CD14-positive monocyte (primary cell): ENCODE measurements around the gene GGA2. TPM values are rescaled to one million over a fixed set of nuclear protein-coding genes. Genes with fewer than 3 reads are reported as not detected.

Experiments
- DNase-seq, 3 donors: peaks; one replicate each; pipeline ENCODE4 v3.0.0-alpha.2; 2011 to 2022
- H2AFZ ChIP-seq: 2 replicates; pipeline ENCODE4 v1.6.0; 2012; ENCODE audit warnings: mild to moderate bottlenecking, low read depth, low read length, inconsistent platforms; ENCODE audit not compliant: insufficient read depth, poor library complexity, severe bottlenecking
- H3K27ac ChIP-seq, 2 donors: 1 replicate in 1 of 2; 2 replicates in 1 of 2; pipeline ENCODE4 v1.5.1; 2012 to 2013; ENCODE audit warnings: low read length in 2 of 2, control low read depth in 1 of 2, inconsistent platforms in 1 of 2, low read depth in 1 of 2, mild to moderate bottlenecking in 1 of 2
- H3K27me3 ChIP-seq, 2 donors: one replicate each; pipeline versions ENCODE4 v1.6.0 to v1.6.1; 2011 to 2013; ENCODE audit warnings: low read length in 2 of 2; ENCODE audit not compliant: control insufficient read depth in 2 of 2, insufficient read depth in 2 of 2
- H3K36me3 ChIP-seq, 2 donors: replicated peaks in 1 of 2; 1 replicate in 1 of 2; 2 replicates in 1 of 2; pipeline versions ENCODE4 v1.5.1 to v1.6.1; 2012 to 2013; ENCODE audit warnings: low read length in 2 of 2, control low read depth in 1 of 2, inconsistent platforms in 1 of 2, mild to moderate bottlenecking in 1 of 2; ENCODE audit not compliant: insufficient read depth in 2 of 2, control insufficient read depth in 1 of 2
- H3K4me1 ChIP-seq, 2 donors: 1 replicate in 1 of 2; 2 replicates in 1 of 2; pipeline versions ENCODE4 v1.5.1 to v1.6.1; 2012 to 2013; ENCODE audit warnings: low read length in 2 of 2, control low read depth in 1 of 2, inconsistent platforms in 1 of 2, mild to moderate bottlenecking in 1 of 2, moderate library complexity in 1 of 2; ENCODE audit not compliant: insufficient read depth in 2 of 2, control insufficient read depth in 1 of 2
- H3K4me2 ChIP-seq: replicated peaks from 2 replicates; pipeline ENCODE3; 2012; ENCODE audit warnings: low read length, moderate library complexity, mild to moderate bottlenecking; ENCODE audit not compliant: poor library complexity, severe bottlenecking; ENCODE audit errors: extremely low read depth
- H3K4me3 ChIP-seq, 3 experiments: fragments of 200-600 bp in 1 of 3; sonication (generic) in 1 of 3; replicated peaks in 1 of 3; 1 replicate in 2 of 3; 2 replicates in 1 of 3; pipeline ENCODE4 v1.5.1; 2011 to 2013; ENCODE audit warnings: low read length in 3 of 3, mild to moderate bottlenecking in 3 of 3, control low read depth in 2 of 3, low read depth in 2 of 3, inconsistent platforms in 1 of 3, moderate library complexity in 1 of 3
- H3K79me2 ChIP-seq: 2 replicates; pipeline ENCODE4 v1.6.0; 2012; ENCODE audit warnings: mild to moderate bottlenecking, control low read depth, inconsistent platforms, low read length, moderate library complexity; ENCODE audit not compliant: insufficient read depth
- H3K9ac ChIP-seq: 2 replicates; pipeline ENCODE4 v1.6.0; 2017; ENCODE audit warnings: low read length, mild to moderate bottlenecking; ENCODE audit not compliant: insufficient read depth, poor library complexity, severe bottlenecking
- H3K9me3 ChIP-seq, 2 donors: replicated peaks in 1 of 2; 1 replicate in 1 of 2; 2 replicates in 1 of 2; pipeline versions ENCODE4 v1.5.1 to v1.6.1; 2012 to 2013; ENCODE audit warnings: low read length in 2 of 2, control low read depth in 1 of 2; ENCODE audit not compliant: control insufficient read depth in 1 of 2, insufficient read depth in 1 of 2
- H4K20me1 ChIP-seq: 2 replicates; pipeline ENCODE4 v1.6.0; 2012; ENCODE audit warnings: mild to moderate bottlenecking, low read length, control low read depth, moderate library complexity; ENCODE audit not compliant: insufficient read depth
- H3K27ac Mint-ChIP-seq, 7 donors: one replicate each; pipeline ENCODE4 v1.8.0; 2020; ENCODE audit warnings: mild to moderate bottlenecking in 7 of 7, mixed read lengths in 7 of 7, moderate library complexity in 6 of 7, inconsistent platforms in 2 of 7
- H3K27me3 Mint-ChIP-seq, 3 donors: one replicate each; pipeline ENCODE4 v1.8.0; 2021 to 2022; ENCODE audit warnings: low read depth in 3 of 3, mild to moderate bottlenecking in 3 of 3, mixed read lengths in 3 of 3, moderate library complexity in 3 of 3, inconsistent platforms in 1 of 3
- H3K36me3 Mint-ChIP-seq, 2 donors: one replicate each; pipeline ENCODE4 v1.8.0; 2020; ENCODE audit warnings: mixed read lengths in 2 of 2, inconsistent platforms in 1 of 2, mild to moderate bottlenecking in 1 of 2
- H3K4me1 Mint-ChIP-seq: one replicate; pipeline ENCODE4 v1.8.0; 2020; ENCODE audit warnings: mild to moderate bottlenecking, mixed read lengths
- H3K4me3 Mint-ChIP-seq, 2 donors: one replicate each; pipeline ENCODE4 v1.8.0; 2020; ENCODE audit warnings: mild to moderate bottlenecking in 2 of 2, mixed read lengths in 2 of 2, moderate library complexity in 1 of 2
- H3K9me3 Mint-ChIP-seq, 7 donors: one replicate each; pipeline ENCODE4 v1.8.0; 2020 to 2022; ENCODE audit warnings: mixed read lengths in 7 of 7, mild to moderate bottlenecking in 6 of 7, moderate library complexity in 6 of 7, inconsistent platforms in 2 of 7
- CTCF ChIP-seq: fragments of 200-600 bp; IDR thresholded peaks from one replicate; pipeline ENCODE4 v1.8.0; 2022; ENCODE audit warnings: antibody characterized with exemption, mild to moderate bottlenecking
- WGBS: methylation state at CpG from one replicate; pipeline ENCODE4 v1.1.5; 2013; ENCODE audit warnings: missing lambda C conversion rate; ENCODE audit not compliant: insufficient coverage; 5-methylcytosine and 5-hydroxymethylcytosine counted together
- intact Hi-C, 2 donors: fragments of 100-400 bp; cut with micrococcal nuclease; formaldehyde crosslinking; loops; one replicate each; pipeline versions ENCODE4 v1.15.0 to v1.15.1; 2023
- polyA plus RNA-seq, 3 donors: library from polyadenylated mRNA; depleted of rRNA in 1 of 3; unstranded in 2 of 3; stranded (reverse) in 1 of 3; fragments of 300-500 nt in 2 of 3; fragments of >200 nt in 1 of 3; fragmentation: Illumina TruSeq in 2 of 3; gene quantifications; 1 replicate in 2 of 3; 2 replicates in 1 of 3; pipeline ENCODE4 v1.2.3, GENCODE V29; 2012 to 2021

The GGA2 gene
- polyA plus RNA-seq, 3 donors, result 37.5 to 55.4 (median 49.5) TPM

- Histone ChIP-seq H3K27ac (no peak overlapping the region), H3K4me3 (no peak overlapping the region), H3K9me3 (no peaks in the 10 kb centered on the region), H4K20me1 (no peaks in the 10 kb centered on the region), H3K9ac (no peak overlapping the region), H3K4me1 (no peaks in the 10 kb centered on the region), H3K4me2 (no peak overlapping the region), H2AFZ (no peak overlapping the region), H3K27me3 (no peaks in the 10 kb centered on the region), H3K79me2 (no peaks in the 10 kb centered on the region), H3K36me3 (peaks cover 90 to 99% of the 10 kb centered on the region in 2 donors)
- TF ChIP-seq CTCF, result no peak
- Mint-ChIP-seq H3K36me3 (peaks cover 75 to 92% of the 10 kb centered on the region in 2 donors), H3K4me1 (no peaks in the 10 kb centered on the region), H3K27me3 (peaks cover 0 to 2% (median 0%) of the 10 kb centered on the region in 3 donors), H3K4me3 (no peak overlapping the region), H3K27ac (peak overlapping the region in 1 of 7 donors; percentile 73), H3K9me3 (no peaks in the 10 kb centered on the region)
- intact Hi-C loops, result no loop called here
- no CpG with 5 or more reads among the region's 1 CpG for WGBS
- no peak for DNase-seq
Measured at GRCh38 chr16:23476289-23476688, 34.0 kb downstream of the GGA2 start.

- Mint-ChIP-seq H3K9me3 (no peaks in the 10 kb centered on the region), H3K36me3 (peaks cover 76 to 89% of the 10 kb centered on the region in 2 donors), H3K27me3 (no peaks in the 10 kb centered on the region), H3K4me1 (no peaks in the 10 kb centered on the region), H3K4me3 (no peak overlapping the region), H3K27ac (peak overlapping the region in 1 of 7 donors; percentile 55)
- no peak overlapping the region for H3K9ac ChIP-seq
- DNase-seq, result no peak
- no peak for TF ChIP-seq CTCF
- H3K4me3 ChIP-seq, result no peak overlapping the region
- H3K36me3 ChIP-seq, result peaks cover 80 to 100% of the 10 kb centered on the region in 2 donors
- H2AFZ ChIP-seq, result no peak overlapping the region
- no peaks in the 10 kb centered on the region for H3K4me1 ChIP-seq
- no peaks in the 10 kb centered on the region for H3K9me3 ChIP-seq
- no peaks in the 10 kb centered on the region for H3K27me3 ChIP-seq
- 98% methylated on average over 5 of the region's 6 CpGs for WGBS
- intact Hi-C loops, result no loop called here
- H3K79me2 ChIP-seq, result no peaks in the 10 kb centered on the region
- H3K4me2 ChIP-seq, result no peak overlapping the region
- H3K27ac ChIP-seq, result no peak overlapping the region
- no peaks in the 10 kb centered on the region for H4K20me1 ChIP-seq
Measured at GRCh38 chr16:23469814-23470213, 40.5 kb downstream of the GGA2 start.
